ENCODE data around the gene PAX9. TPM values are rescaled to one million over a fixed set of nuclear protein-coding genes. Genes with fewer than 3 reads are reported as not detected.
"Not testable (repeated sequence)": the region's sequence is repeated elsewhere in the genome, so short reads cannot be mapped to it uniquely, and the experiment has no call there.

PAX9 gene
- total RNA-seq, 2 experiments from 2014 or later: not detected

DNA sequence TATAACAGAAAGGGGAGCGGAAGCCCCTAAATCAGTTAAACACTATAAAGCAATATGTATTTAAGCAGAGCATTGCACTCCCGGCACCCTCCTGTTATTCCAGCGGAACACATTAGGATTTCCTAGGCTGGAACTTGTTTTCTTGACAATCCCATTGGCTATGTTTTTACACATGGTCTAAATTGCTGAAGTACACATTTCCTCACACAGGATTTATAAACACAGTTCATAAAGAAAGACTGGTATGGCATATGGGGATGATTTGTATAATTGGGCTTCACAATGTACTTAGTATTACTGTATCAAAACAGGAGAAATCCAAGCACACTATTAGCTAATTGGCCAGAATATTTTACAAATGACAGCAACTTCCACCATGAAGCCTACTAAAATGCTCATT lies 23.3 kb downstream of the PAX9 start:
- ATAC-seq: no peak
- TF ChIP-seq CTCF (IDR thresholded peaks at IDR 0.05): no peak
- CTCF ChIA-PET: no interaction called here
- Mint-ChIP-seq H3K27me3 (peaks cover 6% of the 10 kb centered on the region), H3K27ac (no peak overlapping the region), H3K9me3 (peaks cover 1% of the 10 kb centered on the region), H3K4me1 (ENCODE audit: low read depth) (no peaks in the 10 kb centered on the region), H3K4me3 (no peak overlapping the region), H3K36me3 (ENCODE audit: low read depth) (no peaks in the 10 kb centered on the region)
- DNase-seq: no peak
- POLR2A ChIA-PET: no interaction called here
- intact Hi-C loops (cut with micrococcal nuclease): no loop called here

DNA sequence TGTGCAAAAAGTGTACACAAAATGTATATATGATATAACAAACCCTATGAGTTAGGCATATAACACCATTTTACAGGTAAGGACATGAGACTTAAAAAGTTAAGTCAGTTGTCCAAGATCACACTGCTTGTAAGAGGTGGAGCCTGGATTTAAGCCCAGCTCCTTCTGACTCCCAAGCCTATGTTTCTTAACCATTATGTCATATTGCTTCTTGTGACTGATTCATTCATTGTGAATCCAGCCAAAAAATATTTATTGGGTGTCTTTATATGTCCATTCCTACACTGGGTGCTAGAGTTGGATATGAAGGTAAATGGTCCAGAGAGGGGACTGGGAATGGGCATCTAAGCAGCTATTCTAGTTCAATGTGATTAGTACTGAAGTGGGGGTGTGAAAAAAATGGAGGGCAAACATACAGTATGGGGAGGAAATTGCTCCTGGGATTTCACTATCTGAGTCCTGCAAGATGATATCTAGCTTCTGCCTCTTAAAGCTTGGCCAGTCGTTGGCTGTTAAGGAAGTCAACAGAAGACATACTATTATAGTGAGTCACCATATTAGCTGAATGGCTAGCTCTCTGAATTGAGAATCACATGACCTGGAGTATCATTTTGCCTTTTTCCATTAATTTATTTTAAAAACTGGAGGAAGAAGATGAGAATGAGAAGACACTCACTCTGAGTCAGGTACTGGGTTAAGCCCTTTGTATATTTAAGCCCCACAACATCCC lies 28.8 kb downstream of the PAX9 start:
- POLR2A ChIA-PET: interaction anchor here (1.0 kb wide), 1 partner anchor 14 kb away, joined by 3 read pairs; no protein-coding TSS in a partner anchor
- DNase-seq: no peak
- Mint-ChIP-seq H3K4me3 (no peak overlapping the region), H3K9me3 (peaks cover 6% of the 10 kb centered on the region), H3K27me3 (peaks cover 5% of the 10 kb centered on the region), H3K36me3 (ENCODE audit: low read depth) (no peaks in the 10 kb centered on the region), H3K27ac (no peak overlapping the region), H3K4me1 (ENCODE audit: low read depth) (no peaks in the 10 kb centered on the region)
- no peak for ATAC-seq
- no peak for TF ChIP-seq CTCF (IDR thresholded peaks at IDR 0.05)
- CTCF ChIA-PET: interaction anchor here (1.4 kb wide), 1 partner anchor 35 kb away, joined by 3 read pairs; no protein-coding TSS in a partner anchor
- intact Hi-C loops (cut with micrococcal nuclease): no loop called here

DNA sequence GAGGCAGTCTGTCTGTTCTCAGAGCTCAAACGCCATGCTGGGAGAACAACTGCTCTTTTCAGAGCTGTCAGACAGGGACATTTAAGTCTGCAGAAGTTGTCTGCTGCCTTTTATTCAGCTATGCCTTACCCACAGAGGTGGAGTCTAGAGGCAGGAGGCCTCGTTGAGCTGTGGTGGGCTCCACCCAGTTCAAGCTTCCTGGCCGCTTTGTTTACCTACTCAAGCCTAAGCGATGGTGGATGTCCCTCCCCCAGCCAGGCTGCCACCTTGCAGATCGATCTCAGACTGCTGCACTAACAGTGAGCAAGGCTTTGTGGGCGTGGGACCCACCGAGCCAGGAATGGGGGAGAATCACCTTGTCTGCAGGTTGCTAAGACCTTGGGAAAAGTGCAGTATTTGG lies 37.8 kb downstream of the PAX9 start:
- H3K9me3 Mint-ChIP-seq; H3K4me3 Mint-ChIP-seq; POLR2A ChIA-PET; DNase-seq; intact Hi-C loops (cut with micrococcal nuclease); H3K27me3 Mint-ChIP-seq; H3K27ac Mint-ChIP-seq; CTCF ChIA-PET; H3K36me3 Mint-ChIP-seq (ENCODE audit: low read depth); H3K4me1 Mint-ChIP-seq (ENCODE audit: low read depth); ATAC-seq: not testable (repeated sequence)

DNA sequence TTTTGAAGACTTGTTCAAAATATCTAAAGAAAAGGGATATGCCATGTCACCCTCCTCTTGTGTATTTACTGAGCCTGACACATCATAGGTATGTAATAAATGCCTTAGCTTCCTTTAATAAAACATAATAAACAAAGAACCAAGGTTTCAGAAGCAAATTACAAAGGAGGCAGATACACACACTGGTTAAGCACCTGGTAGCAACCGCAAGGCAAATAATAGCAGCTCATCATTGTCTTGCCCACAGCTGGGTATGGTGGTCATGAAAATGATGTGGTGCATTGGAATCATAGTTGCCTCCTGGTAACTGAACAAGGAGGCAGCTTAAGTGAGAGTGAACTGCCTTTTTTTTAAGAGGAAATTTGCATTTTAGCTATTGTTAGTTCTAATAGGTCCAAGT lies 39.0 kb downstream of the PAX9 start:
- ATAC-seq (no peak), DNase-seq (no peak)
- ChIA-PET CTCF (no interaction called here), POLR2A (no interaction called here)
- peaks cover 5% of the 10 kb centered on the region for H3K27me3 Mint-ChIP-seq
- H3K4me3 Mint-ChIP-seq: no peak overlapping the region
- H3K27ac Mint-ChIP-seq: no peak overlapping the region
- H3K36me3 Mint-ChIP-seq (ENCODE audit: low read depth): no peaks in the 10 kb centered on the region
- intact Hi-C loops (cut with micrococcal nuclease): no loop called here
- TF ChIP-seq CTCF (IDR thresholded peaks at IDR 0.05): no peak
- peaks cover 3% of the 10 kb centered on the region for H3K9me3 Mint-ChIP-seq
- H3K4me1 Mint-ChIP-seq (ENCODE audit: low read depth): no peaks in the 10 kb centered on the region

DNA sequence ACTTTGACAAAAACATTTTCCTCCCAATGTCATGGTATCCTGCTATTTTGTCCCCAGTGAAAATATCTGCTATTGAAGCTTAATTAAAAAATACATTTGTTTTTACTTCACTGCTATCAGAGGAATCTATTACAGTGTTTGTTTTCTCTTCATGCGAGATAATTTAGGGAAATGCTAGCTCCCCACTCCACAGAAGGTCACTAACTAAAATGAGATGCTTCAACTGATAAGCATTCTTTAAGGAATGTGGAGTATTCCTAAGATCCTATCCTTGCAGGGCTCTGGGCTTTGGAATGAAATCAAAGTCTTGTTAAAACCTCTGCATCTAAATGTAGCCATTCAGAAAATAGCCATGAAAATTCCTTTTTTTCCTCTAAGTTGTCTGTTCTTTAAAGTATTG lies 39.5 kb downstream of the PAX9 start:
- H3K27me3 Mint-ChIP-seq: peaks cover 5% of the 10 kb centered on the region
- intact Hi-C loops (cut with micrococcal nuclease): no loop called here
- CTCF ChIA-PET: no interaction called here
- H3K4me1 Mint-ChIP-seq (ENCODE audit: low read depth): no peaks in the 10 kb centered on the region
- DNase-seq (no peak), ATAC-seq (no peak)
- TF ChIP-seq CTCF (IDR thresholded peaks at IDR 0.05): no peak
- H3K27ac Mint-ChIP-seq: no peak overlapping the region
- peaks cover 1% of the 10 kb centered on the region for H3K9me3 Mint-ChIP-seq
- POLR2A ChIA-PET: no interaction called here
- H3K4me3 Mint-ChIP-seq: no peak overlapping the region
- no peaks in the 10 kb centered on the region for H3K36me3 Mint-ChIP-seq (ENCODE audit: low read depth)

All from activated CD8-positive, alpha-beta T cell treated with anti-CD3 and anti-CD28 coated beads for 36 hours (primary cell).